Right lobe of liver (tissue), 4 donors: Measurements from ENCODE around the gene TDRD12.

Source experiments
- CTCF ChIP-seq, 4 donors: fragments of 200-600 bp in 3 of 4; fragments of 450-650 bp in 1 of 4; IDR thresholded peaks; one replicate each; pipeline versions ENCODE4 v1.5.1 to v1.8.0; 2016 to 2022; ENCODE audit warnings: antibody characterized with exemption in 4 of 4, mild to moderate bottlenecking in 2 of 4
- POLR2A ChIP-seq: fragments of 450-650 bp; IDR thresholded peaks from one replicate; pipeline ENCODE4 v1.6.1; 2017; ENCODE audit warnings: antibody characterized with exemption, mild to moderate bottlenecking
- donor health status: DM: no; HTN: no; CAD: no.
- donor health status: DM: no; HTN: no; CAD: no.
- donor health status: DM: no; HTN: yes; CAD: no.

DNA sequence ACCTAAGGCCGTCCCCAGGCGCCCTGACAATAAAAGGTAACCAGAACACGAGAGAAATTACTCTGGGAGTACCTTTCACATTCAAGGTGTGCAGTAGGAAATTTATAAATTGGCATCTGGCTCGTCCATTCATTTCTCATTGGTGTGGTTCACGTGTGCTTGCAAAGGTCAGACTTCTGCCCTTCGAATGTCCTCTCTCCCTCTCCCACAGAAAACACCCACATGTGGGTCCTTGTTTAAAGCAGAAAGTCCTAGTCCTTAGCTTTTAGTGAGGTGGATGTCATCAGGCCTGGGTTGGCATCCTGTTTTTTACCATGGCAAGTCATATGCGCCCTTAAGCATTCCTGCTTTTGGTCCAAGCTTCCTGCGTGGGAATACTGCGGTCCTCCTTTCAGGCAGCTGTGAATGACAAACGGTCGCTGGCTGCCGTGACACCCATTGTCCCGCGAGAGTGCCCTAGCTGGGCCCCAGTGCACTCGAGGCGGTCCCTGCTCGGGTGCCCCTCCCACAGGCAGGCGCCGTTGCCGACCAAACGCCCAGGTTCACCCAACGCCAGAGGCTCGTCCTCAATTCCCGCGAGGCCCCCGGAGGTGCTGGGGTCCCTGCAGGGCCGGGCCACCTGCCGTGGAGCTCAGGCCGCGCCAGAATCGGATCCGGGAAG, 28.1 kb upstream of the TDRD12 start, which contains the start of gene NUDT19:
- TF ChIP-seq POLR2A, result peak; percentile 81
- no peak for TF ChIP-seq CTCF (IDR thresholded peaks at IDR 0.05)
